ENCODE results near the gene MKLN1. TPM values are rescaled to one million over a fixed set of nuclear protein-coding genes. Genes with fewer than 3 reads are reported as not detected.

Gene MKLN1
- total RNA-seq, 1 donor from 2014 or later, result 48.4 TPM

DNA sequence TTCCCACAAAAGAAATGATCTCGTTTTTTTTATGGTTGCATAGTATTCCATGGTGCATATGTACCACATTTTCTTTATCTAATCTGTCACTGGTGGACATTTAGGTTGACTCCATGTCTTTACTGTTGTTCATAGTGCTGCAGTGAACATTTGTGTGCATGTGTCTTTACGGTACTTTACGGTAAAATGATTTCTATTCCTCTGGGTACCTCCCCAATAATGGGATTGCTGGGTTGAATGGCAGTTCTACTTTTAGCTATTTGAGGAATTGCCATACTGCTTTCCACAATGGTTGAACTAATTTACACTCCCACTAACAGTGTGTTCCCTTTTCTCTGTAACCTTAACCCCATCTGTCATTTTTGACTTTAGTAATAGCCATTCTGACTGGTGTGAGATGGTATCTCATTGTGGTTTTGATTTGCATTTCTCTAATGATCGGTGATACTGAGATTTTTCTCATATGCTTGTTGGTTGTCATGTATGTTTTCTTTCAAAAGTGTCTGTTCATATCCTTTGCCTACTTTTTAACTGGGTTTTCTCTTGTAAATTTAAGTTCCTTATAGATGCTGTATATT lies 37.2 kb downstream of the MKLN1 start:
- TF ChIP-seq POLR2AphosphoS5 (IDR thresholded peaks at IDR 0.05; ENCODE audit: insufficient read depth in 1 of 2, low read depth in 1 of 2) (no peak), POLR2A (IDR thresholded peaks at IDR 0.05) (no peak), CTCF (IDR thresholded peaks at IDR 0.05) (no peak)
- Histone ChIP-seq H3K27ac (no peak overlapping the region), H3K36me3 (no peaks in the 10 kb centered on the region), H3K4me1 (peaks cover 48% of the 10 kb centered on the region), H3K27me3 (no peaks in the 10 kb centered on the region), H3K4me3 (no peak overlapping the region), H3K9me3 (no peaks in the 10 kb centered on the region)
- intact Hi-C loops (cut with DNase I), result no loop called here
- no peak for DNase-seq (ENCODE audit: extremely low spot score in 2 of 2)

GRCh38 chr7:131365838-131366237 lies 38.2 kb downstream of the MKLN1 start:
- H3K4me1 ChIP-seq, result peaks cover 56% of the 10 kb centered on the region
- H3K27me3 ChIP-seq, result no peaks in the 10 kb centered on the region
- H3K9me3 ChIP-seq, result no peaks in the 10 kb centered on the region
- no peak for DNase-seq (ENCODE audit: extremely low spot score in 2 of 2)
- H3K4me3 ChIP-seq, result no peak overlapping the region
- TF ChIP-seq POLR2A (IDR thresholded peaks at IDR 0.05), result no peak
- TF ChIP-seq CTCF (IDR thresholded peaks at IDR 0.05), result no peak
- no peak for TF ChIP-seq POLR2AphosphoS5 (IDR thresholded peaks at IDR 0.05; ENCODE audit: insufficient read depth in 1 of 2, low read depth in 1 of 2)
- H3K36me3 ChIP-seq, result no peaks in the 10 kb centered on the region
- H3K27ac ChIP-seq, result no peak overlapping the region
- intact Hi-C loops (cut with DNase I), result no loop called here

GRCh38 chr7:131369354-131369753 lies 41.7 kb downstream of the MKLN1 start:
- Histone ChIP-seq H3K27me3 (no peaks in the 10 kb centered on the region), H3K9me3 (no peaks in the 10 kb centered on the region), H3K27ac (no peak overlapping the region), H3K36me3 (no peaks in the 10 kb centered on the region), H3K4me1 (peaks cover 49% of the 10 kb centered on the region), H3K4me3 (no peak overlapping the region)
- intact Hi-C loops (cut with DNase I), result no loop called here
- TF ChIP-seq POLR2AphosphoS5 (IDR thresholded peaks at IDR 0.05; ENCODE audit: insufficient read depth in 1 of 2, low read depth in 1 of 2) (no peak), POLR2A (IDR thresholded peaks at IDR 0.05) (no peak)
- no peak for DNase-seq (ENCODE audit: extremely low spot score in 2 of 2)

DNA sequence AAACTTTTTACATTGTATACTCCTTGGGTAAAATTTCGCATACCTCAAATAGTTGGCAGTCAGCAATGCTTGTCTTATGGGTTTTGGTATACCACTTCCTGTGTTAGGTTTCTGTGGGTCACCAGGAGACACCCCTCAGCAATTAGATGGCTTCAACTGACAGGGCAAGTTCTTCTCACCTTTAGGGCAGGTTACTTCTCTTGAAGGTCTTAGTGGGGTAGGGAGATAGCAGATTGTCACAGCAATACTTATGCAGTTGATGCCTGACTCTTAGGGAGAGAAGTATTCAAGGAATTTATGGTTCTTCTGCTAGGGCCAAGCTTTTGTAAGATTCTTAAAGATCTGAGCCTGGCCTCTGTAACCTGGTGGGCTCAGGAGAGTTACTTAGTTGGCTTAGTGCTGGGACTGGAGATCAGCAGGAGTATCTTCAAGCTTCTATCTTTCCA lies 42.9 kb downstream of the MKLN1 start:
- H3K9me3 ChIP-seq, result no peaks in the 10 kb centered on the region
- H3K4me3 ChIP-seq, result no peak overlapping the region
- TF ChIP-seq CTCF (IDR thresholded peaks at IDR 0.05), result no peak
- no peak for TF ChIP-seq POLR2AphosphoS5 (IDR thresholded peaks at IDR 0.05; ENCODE audit: insufficient read depth in 1 of 2, low read depth in 1 of 2)
- TF ChIP-seq POLR2A (IDR thresholded peaks at IDR 0.05), result no peak
- H3K4me1 ChIP-seq, result peaks cover 55% of the 10 kb centered on the region
- DNase-seq (ENCODE audit: extremely low spot score in 2 of 2), result no peak
- intact Hi-C loops (cut with DNase I), result no loop called here
- H3K36me3 ChIP-seq, result no peaks in the 10 kb centered on the region
- no peaks in the 10 kb centered on the region for H3K27me3 ChIP-seq
- H3K27ac ChIP-seq, result no peak overlapping the region

GRCh38 chr7:131371411-131371810 lies 43.7 kb downstream of the MKLN1 start:
- Histone ChIP-seq H3K4me1 (peaks cover 52% of the 10 kb centered on the region), H3K27ac (no peak overlapping the region), H3K36me3 (no peaks in the 10 kb centered on the region), H3K27me3 (no peaks in the 10 kb centered on the region), H3K4me3 (no peak overlapping the region), H3K9me3 (no peaks in the 10 kb centered on the region)
- intact Hi-C loops (cut with DNase I), result no loop called here
- DNase-seq (ENCODE audit: extremely low spot score in 2 of 2), result no peak
- TF ChIP-seq POLR2AphosphoS5 (IDR thresholded peaks at IDR 0.05; ENCODE audit: insufficient read depth in 1 of 2, low read depth in 1 of 2), result no peak
- TF ChIP-seq CTCF (IDR thresholded peaks at IDR 0.05), result no peak
- TF ChIP-seq POLR2A (IDR thresholded peaks at IDR 0.05), result no peak
